Esophagus squamous epithelium (tissue), 4 donors: ENCODE data around the gene PRKCI.

Source experiments
- POLR2A ChIP-seq, 4 donors: fragments of 450-650 bp; IDR thresholded peaks; one replicate each; pipeline ENCODE4 v1.6.1; 2017; ENCODE audit warnings: antibody characterized with exemption in 4 of 4, mild to moderate bottlenecking in 4 of 4, moderate library complexity in 3 of 4
- TF ChIP-seq, protein P1 (sequence below), 6 experiments: fragments of 450-650 bp in 4 of 6; fragments of 200-600 bp in 2 of 6; sonication (generic) in 2 of 6; IDR thresholded peaks; one replicate each; pipeline ENCODE4 v1.5.1; 2016 to 2019; ENCODE audit warnings: antibody characterized with exemption in 6 of 6, mild to moderate bottlenecking in 4 of 6, moderate library complexity in 4 of 6

- no peak for TF ChIP-seq POLR2A (IDR thresholded peaks at IDR 0.05)
- TF ChIP-seq, protein P1, sequence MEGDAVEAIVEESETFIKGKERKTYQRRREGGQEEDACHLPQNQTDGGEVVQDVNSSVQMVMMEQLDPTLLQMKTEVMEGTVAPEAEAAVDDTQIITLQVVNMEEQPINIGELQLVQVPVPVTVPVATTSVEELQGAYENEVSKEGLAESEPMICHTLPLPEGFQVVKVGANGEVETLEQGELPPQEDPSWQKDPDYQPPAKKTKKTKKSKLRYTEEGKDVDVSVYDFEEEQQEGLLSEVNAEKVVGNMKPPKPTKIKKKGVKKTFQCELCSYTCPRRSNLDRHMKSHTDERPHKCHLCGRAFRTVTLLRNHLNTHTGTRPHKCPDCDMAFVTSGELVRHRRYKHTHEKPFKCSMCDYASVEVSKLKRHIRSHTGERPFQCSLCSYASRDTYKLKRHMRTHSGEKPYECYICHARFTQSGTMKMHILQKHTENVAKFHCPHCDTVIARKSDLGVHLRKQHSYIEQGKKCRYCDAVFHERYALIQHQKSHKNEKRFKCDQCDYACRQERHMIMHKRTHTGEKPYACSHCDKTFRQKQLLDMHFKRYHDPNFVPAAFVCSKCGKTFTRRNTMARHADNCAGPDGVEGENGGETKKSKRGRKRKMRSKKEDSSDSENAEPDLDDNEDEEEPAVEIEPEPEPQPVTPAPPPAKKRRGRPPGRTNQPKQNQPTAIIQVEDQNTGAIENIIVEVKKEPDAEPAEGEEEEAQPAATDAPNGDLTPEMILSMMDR (IDR thresholded peaks at IDR 0.05): no peak
Observed at GRCh38 chr3:170211668-170212067, 10.6 kb upstream of the PRKCI start.
